Right renal pelvis (tissue), 4 donors: ENCODE measurements around the gene APLP2. TPM values are rescaled to one million over a fixed set of nuclear protein-coding genes. Genes with fewer than 3 reads are reported as not detected.
A peak's percentile ranks its signal among the peaks of the same experiment; 100 is the strongest.

Experiments used
- DNase-seq, 4 donors: peaks; one replicate each; pipeline ENCODE4 v3.0.0-alpha.2; 2013; ENCODE audit warnings: low read depth in 4 of 4, low spot score in 3 of 4, missing footprints in 1 of 4
- polyA plus RNA-seq, 4 donors: library from polyadenylated mRNA; unstranded; fragments of 120-200 nt; gene quantifications; one replicate each; pipeline ENCODE4 v1.2.1, GENCODE V29; 2013; ENCODE audit not compliant: insufficient read length in 4 of 4

The APLP2 gene
- polyA plus RNA-seq, 4 donors, result 469 to 510 (median 500) TPM

GRCh38 chr11:130112071-130112830, 42.6 kb downstream of the APLP2 start:
- no peak for DNase-seq

GRCh38 chr11:130114281-130114680, 44.6 kb downstream of the APLP2 start:
- DNase-seq, result no peak

DNA sequence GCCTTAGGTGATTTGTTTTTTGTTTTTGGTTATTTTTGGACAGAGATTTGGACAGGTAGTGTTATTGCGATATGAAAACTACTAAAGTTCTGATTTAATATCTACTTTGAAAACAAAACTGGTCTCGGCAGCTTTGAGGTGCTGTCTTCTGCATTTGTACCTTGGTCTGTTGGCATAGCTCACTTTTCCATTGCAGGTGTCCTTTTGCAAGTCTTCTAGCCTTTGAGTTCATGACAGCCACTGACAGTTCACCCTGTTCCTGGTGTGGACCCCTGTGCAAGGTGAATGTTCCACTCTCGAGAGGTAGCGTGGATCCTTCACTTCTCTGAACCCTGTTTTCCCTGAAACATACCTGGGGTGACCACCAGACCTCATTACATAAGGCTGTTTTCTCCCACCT, 45.0 kb downstream of the APLP2 start:
- DNase-seq, result no peak

- no peak for DNase-seq
Observed at GRCh38 chr11:130115218-130115617, 45.5 kb downstream of the APLP2 start.

DNA sequence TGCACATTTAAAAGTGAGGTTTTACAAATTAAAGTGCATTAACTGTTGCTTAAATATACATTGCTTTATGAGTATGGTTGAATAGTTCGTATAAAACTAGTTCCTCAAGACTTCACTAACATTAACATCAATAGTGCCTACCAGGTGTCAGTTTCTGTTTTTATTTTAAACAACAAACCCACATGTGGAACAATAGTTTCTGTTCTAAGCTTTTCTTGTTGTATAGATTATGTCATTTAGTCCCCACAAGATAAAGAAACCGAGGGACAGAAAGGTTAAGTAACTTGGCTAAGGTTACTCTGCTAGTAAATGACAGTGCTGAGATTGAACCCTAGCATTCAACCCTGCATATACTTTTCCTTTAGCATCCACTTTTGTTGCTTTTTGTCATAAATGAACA, 48.5 kb downstream of the APLP2 start:
- DNase-seq, result no peak

DNA sequence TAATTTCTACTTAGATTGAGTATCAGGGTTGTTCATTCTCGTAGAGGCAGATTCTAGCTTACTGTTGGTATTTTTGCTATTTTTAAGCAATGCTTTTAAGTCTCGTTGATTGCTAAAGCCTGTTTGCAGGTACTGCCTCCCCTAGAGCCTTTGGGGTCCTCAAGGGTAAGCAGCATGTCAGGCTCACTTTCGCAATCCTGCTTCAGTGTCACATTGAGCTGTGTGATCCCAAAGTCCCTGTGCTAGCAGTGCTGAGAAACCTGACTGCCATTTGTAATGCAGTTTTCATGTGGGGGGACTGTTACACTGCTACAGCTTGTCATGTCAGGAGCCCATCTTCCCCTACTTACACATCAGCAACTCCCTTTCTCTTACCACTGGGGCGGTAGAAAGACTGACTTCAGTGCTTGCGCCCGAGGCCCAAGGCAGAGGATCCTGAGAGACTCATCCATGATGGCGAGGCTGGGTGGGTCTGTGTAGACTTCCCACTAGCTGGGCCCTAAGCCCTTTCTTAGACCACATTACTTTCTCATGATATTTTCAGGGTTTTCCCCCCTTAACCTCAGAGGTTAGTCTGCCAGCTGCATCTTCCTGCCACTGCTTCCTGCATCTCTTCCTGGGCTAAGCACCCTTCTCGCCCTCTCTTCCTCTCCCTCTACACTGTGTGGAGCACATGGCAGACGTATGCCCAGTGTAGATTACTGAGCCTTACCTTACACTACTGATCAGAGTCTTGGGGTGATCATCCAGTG, 49.1 kb downstream of the APLP2 start:
- DNase-seq, result no peak

DNA sequence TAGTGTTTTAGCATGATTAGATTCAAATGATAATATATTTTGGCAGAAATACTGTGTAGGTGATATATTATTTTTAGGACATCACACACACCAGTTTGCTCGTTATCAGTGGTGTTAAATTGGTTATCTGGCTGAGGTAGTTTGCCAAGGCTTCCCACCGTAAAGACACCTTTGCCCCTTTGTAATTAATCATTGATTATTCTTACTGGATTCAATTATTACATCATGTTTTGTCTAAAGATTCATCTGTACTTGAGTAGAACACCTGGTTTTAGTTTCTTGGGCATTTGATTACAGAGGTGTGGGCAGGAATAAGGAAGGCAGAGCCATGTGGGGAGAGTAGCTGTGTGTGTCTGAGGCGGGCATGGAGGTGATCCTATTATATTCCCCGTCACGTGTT, 50.4 kb downstream of the APLP2 start:
- no peak for DNase-seq

- DNase-seq, result no peak
Observed at GRCh38 chr11:130121445-130121978, 51.8 kb downstream of the APLP2 start.

DNA sequence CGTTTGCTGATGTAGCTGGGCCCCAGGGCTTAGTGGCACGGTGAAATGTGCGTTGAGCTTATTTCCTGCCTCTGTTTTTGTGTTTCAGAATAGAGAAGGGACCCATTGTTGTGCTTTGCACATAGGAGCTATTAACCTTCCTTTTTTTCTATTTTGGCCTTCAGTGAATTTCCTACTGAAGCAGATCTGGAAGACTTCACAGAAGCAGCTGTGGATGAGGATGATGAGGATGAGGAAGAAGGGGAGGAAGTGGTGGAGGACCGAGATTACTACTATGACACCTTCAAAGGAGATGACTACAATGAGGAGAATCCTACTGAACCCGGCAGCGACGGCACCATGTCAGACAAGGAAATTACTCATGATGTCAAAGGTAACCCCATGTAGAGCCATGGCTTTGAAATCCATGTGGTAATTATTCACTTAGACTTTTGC, 52.5 kb downstream of the APLP2 start:
- DNase-seq, result no peak

DNA sequence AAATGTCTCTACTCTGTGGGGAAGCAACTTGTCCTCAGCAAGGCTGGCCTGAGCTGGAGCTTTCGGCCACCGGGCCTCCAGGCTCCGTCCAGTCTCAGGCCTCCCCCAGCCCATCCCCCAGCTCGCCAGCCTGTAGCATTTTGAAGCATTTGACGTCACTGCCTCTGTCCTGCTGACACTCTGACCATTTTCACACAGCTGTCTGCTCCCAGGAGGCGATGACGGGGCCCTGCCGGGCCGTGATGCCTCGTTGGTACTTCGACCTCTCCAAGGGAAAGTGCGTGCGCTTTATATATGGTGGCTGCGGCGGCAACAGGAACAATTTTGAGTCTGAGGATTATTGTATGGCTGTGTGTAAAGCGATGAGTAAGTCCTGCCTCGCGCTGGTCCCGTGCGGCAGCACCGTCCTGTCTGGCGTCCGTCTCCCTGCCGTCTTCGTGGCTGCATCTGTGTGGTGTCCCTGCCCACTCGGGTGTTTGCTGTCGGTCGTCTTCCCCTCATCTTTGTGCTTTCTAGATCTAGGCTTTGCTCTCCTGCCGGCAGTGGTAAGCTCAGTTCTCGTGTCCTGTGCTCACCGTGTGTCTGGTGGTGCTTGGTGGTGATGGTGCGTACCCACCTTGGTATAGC, 53.8 kb downstream of the APLP2 start:
- DNase-seq, result no peak

- DNase-seq, result no peak
Observed at GRCh38 chr11:130124096-130124495, 54.4 kb downstream of the APLP2 start.

DNA sequence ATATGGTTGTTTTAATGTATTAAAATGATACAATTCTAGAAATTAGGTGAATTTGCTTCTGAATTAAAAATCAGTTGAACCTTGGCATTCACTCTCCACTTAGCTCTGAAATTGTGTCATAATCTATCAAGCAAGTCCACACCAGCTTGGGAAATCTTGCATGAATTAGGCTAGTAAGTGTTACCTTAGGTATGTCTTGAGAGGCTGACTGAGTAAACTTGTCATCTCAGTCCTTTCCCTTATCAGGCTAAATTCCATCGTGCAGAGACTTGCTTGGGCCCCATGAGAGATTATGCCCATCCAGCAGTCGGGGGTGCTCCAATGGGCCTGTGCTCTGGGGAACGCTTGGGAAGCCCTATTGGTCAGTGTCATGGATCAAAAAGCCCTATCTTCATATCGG, 55.9 kb downstream of the APLP2 start:
- no peak for DNase-seq

- no peak for DNase-seq
Observed at GRCh38 chr11:130126516-130126915, 56.8 kb downstream of the APLP2 start.

DNA sequence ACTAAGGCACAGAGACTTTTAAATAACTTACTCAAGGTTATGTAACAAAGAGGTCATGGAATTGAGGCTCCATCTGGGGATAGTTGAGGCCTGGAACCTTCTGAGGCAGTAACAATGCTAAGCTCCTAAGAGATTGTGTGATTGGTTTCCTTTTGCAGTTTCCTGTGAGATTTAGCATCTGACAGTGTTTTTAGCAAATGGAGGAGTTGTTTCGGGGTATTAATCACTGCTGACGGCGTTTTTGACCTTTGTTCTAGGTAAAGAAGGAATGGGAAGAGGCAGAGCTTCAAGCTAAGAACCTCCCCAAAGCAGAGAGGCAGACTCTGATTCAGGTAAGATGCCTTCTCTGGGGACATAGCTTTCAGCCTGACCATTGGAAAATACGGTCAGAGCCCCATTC, 57.8 kb downstream of the APLP2 start:
- DNase-seq, result no peak

DNA sequence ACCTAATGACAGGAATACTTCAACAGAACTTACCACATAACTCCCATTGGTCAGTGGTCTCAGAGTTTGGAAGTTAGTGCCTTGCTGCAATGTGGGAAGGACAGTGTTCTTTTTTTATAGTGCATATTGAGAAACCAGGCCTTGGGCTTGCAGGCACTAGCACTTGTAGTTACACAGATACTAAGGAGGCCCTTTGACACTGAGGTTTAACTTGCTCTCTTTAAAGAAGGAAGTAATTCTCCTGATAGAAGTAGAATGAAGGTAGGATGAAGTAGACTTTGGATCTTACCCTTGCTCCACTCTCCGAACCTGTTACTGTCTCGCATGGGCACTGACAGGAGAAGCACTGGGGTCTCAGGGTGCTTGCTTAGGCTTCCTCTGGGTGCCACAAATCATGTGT, 58.9 kb downstream of the APLP2 start:
- no peak for DNase-seq

DNA sequence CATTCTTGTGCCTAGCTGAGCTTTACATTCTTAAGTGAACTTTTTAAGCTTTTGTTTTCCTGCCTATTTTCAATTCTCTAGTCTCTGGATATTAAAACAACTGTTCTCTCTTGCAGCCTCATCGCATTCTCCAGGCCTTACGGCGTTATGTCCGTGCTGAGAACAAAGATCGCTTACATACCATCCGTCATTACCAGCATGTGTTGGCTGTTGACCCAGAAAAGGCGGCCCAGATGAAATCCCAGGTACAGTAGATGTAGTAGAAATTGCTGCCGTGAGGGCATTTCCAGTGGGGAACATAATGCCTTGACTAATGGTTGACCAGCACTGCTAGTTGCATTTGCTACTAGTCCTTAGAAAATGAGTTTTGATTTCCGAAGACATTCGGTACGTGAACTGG, 60.2 kb downstream of the APLP2 start:
- no peak for DNase-seq

DNA sequence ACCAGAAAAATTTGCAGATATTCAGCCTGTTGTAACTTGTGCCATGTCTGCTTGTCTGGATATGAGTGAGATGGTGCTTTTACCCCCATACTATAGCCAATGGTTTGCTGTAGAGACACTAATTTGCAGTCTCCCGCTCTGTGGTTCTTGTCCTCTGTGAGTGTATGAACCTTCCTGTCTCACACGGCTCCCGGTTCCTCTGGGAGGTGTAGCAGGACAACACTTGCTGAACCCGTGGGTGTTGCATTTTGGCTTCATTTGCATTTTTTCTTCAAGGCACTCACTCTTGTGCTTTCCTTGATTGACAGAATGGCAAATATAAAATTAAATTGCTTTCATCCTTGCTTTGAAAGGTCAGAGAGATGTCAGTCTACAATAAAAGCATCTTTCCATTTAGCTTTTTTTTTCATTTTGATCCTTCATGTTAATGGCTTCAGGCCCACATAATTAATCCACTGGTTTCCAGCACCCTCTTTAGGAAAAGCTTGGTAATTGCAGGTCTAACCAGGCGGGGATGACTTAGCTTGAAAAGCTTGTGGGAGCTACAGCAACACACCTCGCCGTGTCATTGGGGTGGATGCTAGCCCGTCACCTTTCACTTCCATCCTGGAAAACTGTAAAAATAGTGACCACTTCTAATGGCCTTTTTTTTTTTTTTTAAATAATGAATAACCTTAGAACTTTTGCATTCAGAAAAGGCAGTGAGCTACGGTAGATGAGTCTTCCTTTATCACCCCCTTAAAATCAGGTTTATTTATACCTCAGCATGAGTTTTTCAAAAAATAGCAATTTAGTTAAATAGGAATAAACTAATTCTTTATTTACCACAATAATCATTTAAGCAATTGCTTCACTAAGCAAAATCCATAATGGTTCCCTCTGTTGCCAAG, 62.5 kb downstream of the APLP2 start:
- DNase-seq, result peak in 3 of 4 donors; percentile 45 to 61 (median 46)

GRCh38 chr11:130133716-130134115, 64.0 kb downstream of the APLP2 start:
- DNase-seq, result no peak

DNA sequence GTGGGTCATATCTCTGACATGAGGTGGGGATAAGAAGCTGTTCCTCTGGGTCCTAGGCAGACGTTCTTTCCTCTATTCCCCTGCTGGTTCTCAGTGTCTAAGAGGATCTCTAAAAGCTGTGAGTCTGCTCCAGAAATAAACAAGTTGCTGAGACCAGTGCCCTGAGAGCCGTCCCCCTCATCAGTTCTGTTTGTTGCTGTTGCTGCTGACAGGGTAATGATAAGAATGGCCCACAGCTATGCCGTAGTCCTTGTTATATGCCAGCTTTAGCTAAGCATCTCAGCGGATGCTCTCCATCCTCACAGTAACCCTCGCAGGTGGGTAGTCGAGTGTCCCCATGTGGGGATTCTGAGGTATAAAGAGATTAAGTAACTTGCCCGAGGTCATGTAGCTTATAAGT, 66.4 kb downstream of the APLP2 start:
- DNase-seq, result no peak

- DNase-seq, result no peak
Observed at GRCh38 chr11:130137999-130138398, 68.3 kb downstream of the APLP2 start.
